GM18502 (cell line): Measurements from ENCODE around the gene CHRM5.

Experiments used
- ATAC-seq: cut with Tn5 transposase; IDR thresholded peaks from one replicate; pipeline ENCODE4 v1.9.1; 2021; ENCODE audit warnings: mild to moderate bottlenecking; ENCODE audit not compliant: unreplicated experiment, poor library complexity

CHRM5 gene

GRCh38 chr15:34084086-34084485 is 115.8 kb downstream of the CHRM5 start:
- no peak for ATAC-seq

GRCh38 chr15:34085746-34086145 is 117.4 kb downstream of the CHRM5 start:
- ATAC-seq, result no peak

GRCh38 chr15:34099914-34100313 is 131.6 kb downstream of the CHRM5 start:
- ATAC-seq, result no peak

- ATAC-seq, result peak; percentile 96
Observed at GRCh38 chr15:34101366-34102174, 133.3 kb downstream of the CHRM5 start, which contains the start of the genes EMC7 and PGBD4. TSS of gene EMC7 (minus strand) at chr15:34101862. CDS start at chr15:34101839, 23 bp downstream. TSS of gene PGBD4 (plus strand) at chr15:34102083. CDS start at chr15:34102532, 449 bp downstream.

- peak; percentile 26 for ATAC-seq
Observed at GRCh38 chr15:34102175-34102925, 134.1 kb downstream of the CHRM5 start.

GRCh38 chr15:34106423-34106822 is 138.1 kb downstream of the CHRM5 start:
- no peak for ATAC-seq

- no peak for ATAC-seq
Observed at GRCh38 chr15:34107315-34107714, 139.0 kb downstream of the CHRM5 start.

GRCh38 chr15:34109797-34110663 is 141.7 kb downstream of the CHRM5 start:
- ATAC-seq, result no peak

- no peak for ATAC-seq
Observed at GRCh38 chr15:34111488-34111887, 143.2 kb downstream of the CHRM5 start.

GRCh38 chr15:34114215-34114614 is 145.9 kb downstream of the CHRM5 start:
- ATAC-seq, result no peak

GRCh38 chr15:34114739-34115138 is 146.4 kb downstream of the CHRM5 start:
- ATAC-seq, result no peak

- no peak for ATAC-seq
Observed at GRCh38 chr15:34116620-34117019, 148.3 kb downstream of the CHRM5 start.
